ENCODE results near the gene CAMKK2.
"Not testable (repeated sequence)": the region's sequence is repeated elsewhere in the genome, so short reads cannot be mapped to it uniquely, and the experiment has no call there.

Gene CAMKK2

GRCh38 chr12:121299662-121300061 lies 3.2 kb upstream of the CAMKK2 start:
- no peak for DNase-seq (ENCODE audit: low read depth in 4 of 4, low spot score in 1 of 4)

DNA sequence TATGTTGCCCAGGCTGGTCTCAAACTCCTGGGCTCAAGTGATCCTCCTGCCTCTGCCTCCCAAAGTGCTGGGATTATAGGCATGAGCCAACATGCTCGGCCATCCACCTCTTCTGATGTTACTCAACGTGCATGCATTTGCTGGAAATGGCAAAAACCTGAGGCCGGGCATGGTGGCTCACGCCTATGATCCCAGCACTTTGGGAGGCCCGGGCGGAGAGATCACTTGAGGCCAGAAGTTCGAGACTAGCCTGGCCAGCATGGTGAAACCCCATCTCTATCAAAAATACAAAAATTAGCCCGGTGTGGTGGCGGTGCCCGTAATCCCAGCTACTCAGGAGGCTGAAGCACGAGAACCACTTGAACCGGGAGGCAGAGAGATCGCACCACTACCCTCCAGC lies 1.9 kb upstream of the CAMKK2 start:
- DNase-seq (ENCODE audit: low read depth in 4 of 4, low spot score in 1 of 4): not testable (repeated sequence)

DNA sequence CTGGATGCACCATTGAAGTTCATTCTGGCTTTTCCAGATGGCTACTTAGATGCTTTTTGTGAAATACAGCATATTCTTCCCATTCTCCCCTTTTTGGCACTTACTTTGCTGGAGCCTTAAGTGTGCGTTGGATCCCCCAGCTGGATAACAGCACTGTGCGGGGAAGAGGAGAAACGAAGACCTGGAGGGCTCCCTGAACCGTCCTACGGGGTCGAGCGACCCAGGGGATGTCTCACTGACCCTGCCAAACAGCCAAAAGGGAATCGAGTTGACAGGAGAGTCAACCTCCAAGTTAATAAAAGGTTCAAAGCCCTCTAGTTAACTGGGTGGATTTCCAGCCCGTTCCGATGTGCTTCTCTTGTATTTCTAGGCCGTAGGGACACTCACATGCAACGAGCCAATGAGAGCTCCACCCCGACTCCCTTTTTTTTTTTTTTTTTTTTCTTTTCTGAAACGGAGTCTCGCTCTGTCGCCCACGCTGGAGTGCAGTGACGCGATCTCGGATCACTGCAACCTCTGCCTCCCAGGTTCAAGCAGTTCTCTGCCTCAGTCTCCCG lies 1.0 kb upstream of the CAMKK2 start:
- DNase-seq (ENCODE audit: low read depth in 4 of 4, low spot score in 1 of 4): peak; percentile 20 to 56 (median 47)

DNA sequence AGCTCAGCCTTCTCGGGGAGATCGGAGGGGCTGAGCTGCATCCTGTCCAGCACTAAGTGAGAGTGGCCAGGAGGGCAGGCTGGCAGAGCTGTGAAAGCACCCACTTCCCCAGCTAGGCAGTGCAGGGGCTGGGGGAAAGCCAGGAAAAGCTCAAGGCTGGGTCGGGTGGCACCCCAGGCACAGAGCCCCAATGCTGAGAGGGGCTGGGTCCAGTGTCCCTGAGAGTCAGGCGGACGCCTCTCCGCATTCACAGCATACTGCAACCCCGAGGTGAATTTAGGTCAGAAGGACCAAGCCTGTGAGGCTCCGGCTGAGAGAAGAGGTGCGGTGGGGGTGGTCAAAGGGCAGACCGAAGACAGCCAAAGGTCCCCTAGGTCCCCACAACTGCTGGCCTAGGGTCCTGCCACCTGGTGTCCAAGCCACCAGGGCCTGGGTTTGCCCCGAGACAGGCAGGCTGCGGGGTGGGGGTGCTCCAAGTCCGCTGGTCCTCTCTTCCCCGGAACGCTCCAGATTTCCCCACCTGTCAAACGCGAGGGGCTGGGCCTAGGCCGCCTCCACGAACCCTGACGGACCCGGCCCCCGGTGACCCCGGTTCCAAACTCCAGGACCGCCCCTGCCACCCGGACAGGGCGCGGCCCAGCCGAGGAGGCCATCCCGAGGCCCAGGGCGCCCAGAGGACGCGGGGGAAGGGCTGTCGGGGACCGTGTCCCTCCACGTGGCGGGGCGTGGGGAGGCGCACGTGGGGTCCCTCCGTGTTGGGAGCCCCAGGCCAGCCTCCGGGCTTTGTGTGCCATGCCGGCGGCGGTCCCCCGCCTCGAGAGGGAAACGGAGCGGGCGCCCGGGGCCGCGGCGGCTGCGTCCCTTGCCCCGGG lies 527 bp downstream of the CAMKK2 start:
- peak in 2 of 4 experiments; percentile 10 to 12 for DNase-seq (ENCODE audit: low read depth in 4 of 4, low spot score in 1 of 4)

DNA sequence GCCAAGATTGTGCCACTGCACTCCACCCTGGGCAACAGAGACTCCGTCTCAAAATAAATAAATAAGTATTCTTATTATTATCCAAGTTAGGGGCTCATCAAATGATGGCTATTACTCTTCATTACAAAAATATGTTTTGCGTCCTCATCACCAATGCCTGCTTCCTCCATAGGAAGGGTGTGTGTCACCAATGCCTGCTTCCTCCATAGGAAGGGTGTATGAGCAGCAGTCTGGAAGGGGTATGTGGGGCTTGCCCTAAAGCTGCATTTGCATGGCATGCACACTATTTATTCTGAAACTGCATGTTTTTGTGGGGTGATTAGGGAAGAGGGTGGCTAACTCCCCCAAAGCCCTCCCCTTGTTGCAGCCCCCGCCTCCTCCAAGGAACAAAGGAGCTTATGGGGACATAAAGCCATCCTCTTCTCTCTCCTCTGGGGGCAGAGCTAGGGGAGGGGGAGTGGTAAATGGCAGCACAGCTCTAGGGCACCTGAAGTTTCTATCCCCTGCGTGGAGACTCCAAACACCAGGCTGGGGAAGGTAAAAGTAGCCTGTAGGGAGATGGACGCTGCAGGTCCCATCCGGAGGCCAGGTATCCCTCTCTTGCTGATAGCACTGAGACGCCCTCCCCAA lies 1.3 kb downstream of the CAMKK2 start:
- peak in 2 of 4 experiments; percentile 3 to 4 for DNase-seq (ENCODE audit: low read depth in 4 of 4, low spot score in 1 of 4)

GRCh38 chr12:121294151-121294889 lies 2.2 kb downstream of the CAMKK2 start:
- DNase-seq (ENCODE audit: low read depth in 4 of 4, low spot score in 1 of 4): no peak

GRCh38 chr12:121293603-121294002 lies 2.9 kb downstream of the CAMKK2 start:
- no peak for DNase-seq (ENCODE audit: low read depth in 4 of 4, low spot score in 1 of 4)

GRCh38 chr12:121290410-121290809 lies 6.1 kb downstream of the CAMKK2 start:
- DNase-seq (ENCODE audit: low read depth in 4 of 4, low spot score in 1 of 4): no peak

- no peak for DNase-seq (ENCODE audit: low read depth in 4 of 4, low spot score in 1 of 4)
Measured at GRCh38 chr12:121289962-121290361, 6.5 kb downstream of the CAMKK2 start.

DNA sequence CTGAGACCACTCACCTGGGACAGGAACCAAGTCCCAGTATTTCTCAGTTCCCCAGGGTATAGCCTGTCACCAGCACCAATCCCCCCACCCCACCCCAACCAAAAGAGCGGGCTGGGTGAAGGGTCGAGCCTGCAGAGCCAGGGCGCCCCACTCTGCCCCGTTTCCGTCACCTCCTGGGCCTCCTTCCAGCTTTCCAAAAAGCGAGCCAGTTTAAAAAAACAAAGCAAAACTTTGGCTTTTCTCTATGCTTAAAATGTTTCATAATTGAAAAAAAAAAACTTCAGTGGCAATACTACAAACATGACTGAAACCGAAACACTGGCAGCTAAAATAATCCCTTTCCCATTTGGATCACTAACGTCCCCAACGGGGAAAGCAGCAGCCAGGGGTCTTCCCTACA lies 7.5 kb downstream of the CAMKK2 start:
- no peak for DNase-seq (ENCODE audit: low read depth in 4 of 4, low spot score in 1 of 4)

DNA sequence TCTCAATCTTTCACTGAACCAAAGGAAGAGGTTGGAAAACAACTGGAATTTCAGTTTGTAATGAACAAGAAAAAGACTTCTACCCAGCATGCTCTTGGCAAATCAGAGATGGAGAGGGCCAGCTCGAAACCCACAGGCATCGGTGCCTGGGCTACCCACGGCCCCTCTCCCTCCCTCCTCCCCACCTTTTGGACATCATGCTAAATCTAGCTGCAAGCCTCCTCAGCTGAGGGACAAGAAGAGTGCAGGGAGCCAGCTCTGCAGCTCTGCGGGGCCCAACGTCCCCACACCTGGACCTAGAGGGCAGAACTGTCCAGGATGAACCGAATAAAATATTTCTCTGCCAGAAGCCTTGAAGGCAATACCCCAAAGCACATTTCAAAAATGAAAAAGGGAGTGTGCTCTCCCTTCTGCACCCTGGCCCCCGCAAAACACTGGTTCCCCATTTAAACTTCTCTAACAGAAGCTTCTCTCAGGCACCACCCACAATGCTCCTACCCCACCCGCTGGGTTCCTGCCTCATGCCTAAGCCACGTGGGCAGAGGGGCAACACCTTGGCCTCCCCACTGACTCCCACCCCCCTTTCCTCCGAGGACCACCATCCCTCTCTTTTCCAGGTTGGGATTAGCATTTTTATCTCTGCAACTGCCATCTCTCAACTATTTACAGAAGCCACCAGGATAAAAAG lies 8.2 kb downstream of the CAMKK2 start:
- no peak for DNase-seq (ENCODE audit: low read depth in 4 of 4, low spot score in 1 of 4)

DNA sequence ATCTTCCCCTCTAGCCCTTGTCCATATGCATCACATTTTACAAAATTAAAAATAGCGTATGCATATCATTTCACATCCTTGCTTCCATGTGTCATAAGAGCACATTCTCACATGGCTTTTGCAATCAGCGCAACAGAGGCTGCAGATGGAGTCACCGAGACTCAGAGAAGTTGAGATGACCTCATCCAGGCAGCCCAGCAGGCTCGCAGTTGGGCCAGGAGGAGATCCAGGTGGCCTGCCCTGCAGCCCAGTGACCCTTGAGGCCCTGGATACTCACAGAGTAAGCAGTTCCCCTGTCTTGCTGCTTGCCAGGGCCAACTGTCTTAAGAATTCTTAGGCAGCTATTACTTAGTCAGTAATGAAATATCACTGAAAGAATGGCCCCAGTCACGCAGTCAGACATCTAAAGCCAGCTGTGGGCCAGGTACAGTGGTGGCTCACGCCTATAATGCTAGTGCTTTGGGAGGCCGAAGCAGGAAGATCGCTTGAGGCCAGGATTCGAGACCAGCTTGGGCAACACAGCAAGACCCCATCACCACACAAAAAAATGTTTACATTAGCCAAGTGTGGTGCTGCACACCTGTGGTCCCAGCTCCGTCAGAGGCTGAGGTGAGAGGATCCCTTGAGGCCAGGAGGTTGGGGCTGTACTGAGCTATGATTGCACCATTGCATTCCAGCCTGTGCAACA lies 9.1 kb downstream of the CAMKK2 start:
- no peak for DNase-seq (ENCODE audit: low read depth in 4 of 4, low spot score in 1 of 4)

DNA sequence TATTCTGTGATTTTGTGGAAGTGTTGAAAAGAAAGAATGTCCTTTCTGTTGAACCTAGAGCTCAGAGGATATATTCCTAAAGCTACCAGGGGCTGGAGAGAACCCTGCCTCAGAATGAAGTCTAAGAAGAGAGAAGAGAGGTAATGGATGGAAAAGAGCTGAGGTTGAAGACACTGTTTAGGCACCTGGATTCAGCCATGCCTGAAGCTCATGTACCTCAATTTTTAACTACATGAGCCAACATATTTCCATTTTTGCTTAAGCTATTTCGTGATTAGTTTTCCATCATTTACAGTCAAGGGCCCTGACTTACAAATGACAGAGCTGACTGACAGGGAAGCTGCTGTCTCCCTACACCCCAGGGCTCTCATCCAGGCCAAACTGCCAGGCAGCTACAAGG lies 10.7 kb downstream of the CAMKK2 start:
- no peak for DNase-seq (ENCODE audit: low read depth in 4 of 4, low spot score in 1 of 4)

- no peak for DNase-seq (ENCODE audit: low read depth in 4 of 4, low spot score in 1 of 4)
Measured at GRCh38 chr12:121284551-121285390, 11.7 kb downstream of the CAMKK2 start.

- no peak for DNase-seq (ENCODE audit: low read depth in 4 of 4, low spot score in 1 of 4)
Measured at GRCh38 chr12:121283841-121284240, 12.7 kb downstream of the CAMKK2 start.

GRCh38 chr12:121283388-121283787 lies 13.1 kb downstream of the CAMKK2 start:
- DNase-seq (ENCODE audit: low read depth in 4 of 4, low spot score in 1 of 4): no peak

GRCh38 chr12:121282910-121283309 lies 13.6 kb downstream of the CAMKK2 start:
- DNase-seq (ENCODE audit: low read depth in 4 of 4, low spot score in 1 of 4): not testable (repeated sequence)

GRCh38 chr12:121282072-121282742 lies 14.3 kb downstream of the CAMKK2 start:
- no peak for DNase-seq (ENCODE audit: low read depth in 4 of 4, low spot score in 1 of 4)

GRCh38 chr12:121281116-121281515 lies 15.4 kb downstream of the CAMKK2 start:
- DNase-seq (ENCODE audit: low read depth in 4 of 4, low spot score in 1 of 4): not testable (repeated sequence)
